ENCODE results near the gene LRIG1.

Gene LRIG1

DNA sequence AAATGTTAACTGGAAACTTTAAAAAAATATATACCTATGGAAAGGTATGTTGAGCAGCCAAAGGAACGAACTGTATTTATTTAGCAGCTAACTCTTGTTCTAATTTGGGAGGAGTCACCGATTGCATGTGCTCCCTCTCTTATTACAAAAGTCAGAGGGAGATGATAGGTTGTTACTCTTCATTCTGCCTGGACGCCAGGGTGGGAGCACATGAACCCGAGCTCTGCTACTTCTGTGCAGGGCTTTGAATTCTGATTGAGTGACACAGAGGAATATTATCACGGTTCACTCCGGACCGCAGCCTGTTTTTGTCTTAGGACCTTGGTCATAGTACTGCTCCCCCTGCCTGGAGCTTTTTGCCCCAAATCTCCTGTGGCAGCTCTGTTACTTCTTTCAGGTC is 36.9 kb upstream of the LRIG1 start:
- TF ChIP-seq, protein P1, sequence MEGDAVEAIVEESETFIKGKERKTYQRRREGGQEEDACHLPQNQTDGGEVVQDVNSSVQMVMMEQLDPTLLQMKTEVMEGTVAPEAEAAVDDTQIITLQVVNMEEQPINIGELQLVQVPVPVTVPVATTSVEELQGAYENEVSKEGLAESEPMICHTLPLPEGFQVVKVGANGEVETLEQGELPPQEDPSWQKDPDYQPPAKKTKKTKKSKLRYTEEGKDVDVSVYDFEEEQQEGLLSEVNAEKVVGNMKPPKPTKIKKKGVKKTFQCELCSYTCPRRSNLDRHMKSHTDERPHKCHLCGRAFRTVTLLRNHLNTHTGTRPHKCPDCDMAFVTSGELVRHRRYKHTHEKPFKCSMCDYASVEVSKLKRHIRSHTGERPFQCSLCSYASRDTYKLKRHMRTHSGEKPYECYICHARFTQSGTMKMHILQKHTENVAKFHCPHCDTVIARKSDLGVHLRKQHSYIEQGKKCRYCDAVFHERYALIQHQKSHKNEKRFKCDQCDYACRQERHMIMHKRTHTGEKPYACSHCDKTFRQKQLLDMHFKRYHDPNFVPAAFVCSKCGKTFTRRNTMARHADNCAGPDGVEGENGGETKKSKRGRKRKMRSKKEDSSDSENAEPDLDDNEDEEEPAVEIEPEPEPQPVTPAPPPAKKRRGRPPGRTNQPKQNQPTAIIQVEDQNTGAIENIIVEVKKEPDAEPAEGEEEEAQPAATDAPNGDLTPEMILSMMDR (IDR thresholded peaks at IDR 0.05; ENCODE audit: insufficient read depth, missing control alignments), result no peak
- DNase-seq (ENCODE audit: insufficient read length, low spot score) (no peak), FAIRE-seq (no peak)

DNA sequence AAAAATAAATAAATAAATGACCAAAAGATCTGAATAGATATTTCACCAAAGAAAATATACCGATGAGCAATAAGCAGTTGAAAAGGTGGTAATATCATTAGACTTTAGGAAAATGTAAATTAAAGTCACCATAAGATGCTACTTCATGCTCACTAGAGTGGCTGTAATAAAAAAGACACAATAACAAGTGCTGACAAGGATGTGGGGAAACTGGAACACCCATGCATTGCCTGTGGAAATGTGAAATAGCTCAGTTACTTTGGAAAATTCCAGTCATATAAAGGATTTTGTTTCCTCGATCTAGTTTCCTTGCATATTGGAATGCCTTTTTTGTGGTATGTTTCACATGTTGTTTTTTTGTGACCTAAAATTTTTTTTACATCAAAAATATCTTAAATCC is 36.0 kb upstream of the LRIG1 start:
- DNase-seq (ENCODE audit: insufficient read length, low spot score) (no peak), FAIRE-seq (no peak)
- TF ChIP-seq, protein P1 (IDR thresholded peaks at IDR 0.05; ENCODE audit: insufficient read depth, missing control alignments), result no peak

DNA sequence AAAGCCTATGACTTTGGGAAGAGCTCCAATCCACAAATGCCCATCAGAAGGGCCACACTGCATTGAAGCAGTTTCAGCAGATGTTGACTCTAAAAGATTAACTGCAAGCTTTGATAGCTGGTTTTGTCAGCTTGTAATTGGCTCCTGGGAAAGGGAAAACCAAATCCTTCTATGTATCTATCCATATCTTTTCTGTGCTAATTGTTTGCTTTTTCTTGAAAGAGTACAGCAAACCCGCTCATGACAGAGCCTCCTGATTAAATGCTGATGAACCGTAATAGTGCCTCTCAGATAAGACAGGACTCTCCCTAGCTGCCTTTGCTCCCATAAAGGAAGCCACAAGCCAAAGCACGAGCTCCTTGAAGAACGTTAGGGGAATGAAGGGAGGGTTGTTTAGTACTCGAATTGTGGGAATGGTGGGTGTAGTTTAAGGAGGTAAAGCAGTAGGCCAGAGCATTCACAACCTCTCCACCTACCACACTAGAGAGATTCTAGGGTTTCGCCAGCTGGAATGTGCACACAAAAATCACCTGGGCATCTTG is 33.6 kb upstream of the LRIG1 start:
- no peak for DNase-seq (ENCODE audit: insufficient read length, low spot score)

GRCh38 chr3:66532613-66533012 is 31.8 kb upstream of the LRIG1 start:
- FAIRE-seq (no peak), DNase-seq (ENCODE audit: insufficient read length, low spot score) (no peak)
- TF ChIP-seq, protein P1 (IDR thresholded peaks at IDR 0.05; ENCODE audit: insufficient read depth, missing control alignments), result no peak

More for the DNA sequence above, 33.6 kb upstream of the LRIG1 start:
- TF ChIP-seq, protein P1 (IDR thresholded peaks at IDR 0.05; ENCODE audit: insufficient read depth, missing control alignments), result no peak
- FAIRE-seq, result no peak

- FAIRE-seq, result no peak
- no peak for DNase-seq (ENCODE audit: insufficient read length, low spot score)
- TF ChIP-seq, protein P1 (IDR thresholded peaks at IDR 0.05; ENCODE audit: insufficient read depth, missing control alignments), result no peak
Measured at GRCh38 chr3:66532160-66532587, 31.4 kb upstream of the LRIG1 start.

DNA sequence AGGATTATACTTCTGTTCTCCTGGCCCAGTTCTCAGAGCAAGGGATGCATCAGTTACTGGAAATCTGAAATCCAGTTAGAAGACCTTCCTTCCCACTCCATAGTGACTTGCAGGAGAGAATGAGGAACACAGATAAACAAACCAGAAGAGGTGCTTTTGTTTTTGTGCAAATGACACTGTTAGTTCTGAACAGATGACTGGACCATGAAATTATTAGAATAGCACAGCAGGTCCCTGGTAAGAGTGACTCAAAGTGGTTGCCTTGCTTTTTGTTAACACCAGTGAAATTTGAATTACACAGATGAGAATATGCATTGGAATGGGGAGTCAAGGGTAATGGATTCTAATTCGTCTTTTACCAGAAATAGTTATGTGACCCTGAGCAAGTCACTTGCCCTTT is 30.4 kb upstream of the LRIG1 start:
- TF ChIP-seq, protein P1 (IDR thresholded peaks at IDR 0.05; ENCODE audit: insufficient read depth, missing control alignments), result no peak
- no peak for FAIRE-seq

GRCh38 chr3:66527246-66527645 is 26.4 kb upstream of the LRIG1 start:
- DNase-seq (ENCODE audit: insufficient read length, low spot score) (no peak), FAIRE-seq (no peak)
- TF ChIP-seq, protein P1 (IDR thresholded peaks at IDR 0.05; ENCODE audit: insufficient read depth, missing control alignments), result no peak

More for the DNA sequence above, 30.4 kb upstream of the LRIG1 start:
- no peak for DNase-seq (ENCODE audit: insufficient read length, low spot score)

Data from D721Med (cell line).